Coronary artery (tissue), 2 donors: ENCODE measurements around the gene FYCO1.

Experiments
- DNase-seq: peaks from one replicate; pipeline ENCODE4 v3.0.0-alpha.2; 2017; ENCODE audit warnings: low spot score
- H3K27ac ChIP-seq, 2 donors: fragments of 200-600 bp; sonication (generic); one replicate each; pipeline ENCODE4 v1.5.1; 2016 to 2019
- H3K4me3 ChIP-seq: fragments of 200-600 bp; sonication (generic); 2 replicates; pipeline ENCODE4 v1.5.1; 2016; ENCODE audit warnings: mild to moderate bottlenecking, moderate library complexity
- CTCF ChIP-seq: fragments of 200-600 bp; sonication (generic); IDR thresholded peaks from one replicate; pipeline ENCODE4 v1.5.1; 2019; ENCODE audit warnings: antibody characterized with exemption

The FYCO1 gene

DNA sequence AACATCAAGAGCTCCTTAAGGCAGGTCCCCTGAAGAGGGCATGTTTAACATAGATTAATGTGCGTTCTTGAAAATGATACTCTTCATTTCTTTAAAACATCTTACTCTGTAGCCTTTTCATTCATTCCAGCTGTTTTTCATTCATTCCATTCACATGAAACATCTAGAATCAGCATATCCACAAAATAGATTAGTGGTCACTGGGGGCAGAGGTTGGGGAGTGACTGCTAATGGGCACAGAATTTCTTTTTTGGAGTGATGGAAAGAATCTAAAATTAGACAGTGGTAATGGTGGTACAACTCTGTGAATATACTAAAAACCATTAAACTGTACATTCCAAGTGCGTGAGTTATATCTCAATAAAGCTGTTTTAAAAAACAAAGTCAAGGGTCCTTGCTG lies 67.7 kb downstream of the FYCO1 start:
- Histone ChIP-seq H3K27ac (no peak overlapping the region), H3K4me3 (no peak overlapping the region)
- no peak for DNase-seq
- no peak for TF ChIP-seq CTCF

GRCh38 chr3:45923755-45924154 lies 71.9 kb downstream of the FYCO1 start:
- no peak for DNase-seq
- H3K27ac ChIP-seq: no peak overlapping the region

DNA sequence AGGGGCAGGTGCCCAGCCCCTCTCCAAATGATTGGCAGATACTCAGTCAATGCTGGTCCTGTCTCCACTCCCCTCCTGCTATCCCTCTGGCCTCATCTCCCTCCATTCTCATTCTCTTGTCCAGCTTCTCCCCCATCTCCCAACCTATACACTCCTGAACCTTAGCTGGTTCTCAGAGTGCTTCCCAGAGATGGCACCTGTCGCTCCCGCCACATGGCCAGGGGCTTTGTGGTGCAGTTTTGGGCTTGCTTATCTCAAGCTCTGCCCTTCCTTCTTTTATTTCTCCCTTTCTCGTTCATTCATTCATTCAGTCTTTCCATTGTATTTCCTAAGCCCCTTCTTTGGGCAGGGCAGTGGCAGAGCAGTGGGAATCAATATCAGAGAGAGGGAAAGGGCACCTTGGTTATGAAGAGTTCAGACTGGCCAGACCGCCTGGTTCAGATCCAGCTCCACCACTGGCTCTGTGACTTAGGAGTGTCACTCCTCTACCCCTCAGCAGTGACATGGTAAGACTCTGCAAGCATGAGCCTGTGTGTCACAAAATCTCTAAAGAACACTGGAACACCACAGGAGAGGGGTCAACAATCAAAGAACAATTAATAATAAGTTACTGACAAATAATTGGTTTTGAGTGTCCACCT lies 72.6 kb downstream of the FYCO1 start:
- TF ChIP-seq CTCF: no peak
- DNase-seq: no peak
- Histone ChIP-seq H3K27ac (no peak overlapping the region), H3K4me3 (no peak overlapping the region)

More at GRCh38 chr3:45923755-45924154, 71.9 kb downstream of the FYCO1 start:
- H3K4me3 ChIP-seq: no peak overlapping the region
- no peak for TF ChIP-seq CTCF

DNA sequence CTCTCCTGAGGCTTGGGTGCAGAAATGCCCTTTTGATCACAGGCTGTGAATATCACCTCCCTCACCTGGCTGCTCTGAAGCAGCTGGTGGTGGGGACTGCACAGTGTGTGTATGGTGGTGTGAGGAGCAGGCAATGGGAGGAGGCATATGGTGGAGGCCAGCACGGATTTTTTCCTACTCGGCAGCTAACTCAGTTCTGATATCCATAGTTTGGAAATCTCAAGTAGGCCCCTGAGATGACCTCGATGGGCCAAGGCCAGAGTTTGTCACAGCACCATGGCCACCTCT lies 73.6 kb downstream of the FYCO1 start:
- no peak for TF ChIP-seq CTCF
- DNase-seq: no peak
- Histone ChIP-seq H3K4me3 (no peak overlapping the region), H3K27ac (no peak overlapping the region)

DNA sequence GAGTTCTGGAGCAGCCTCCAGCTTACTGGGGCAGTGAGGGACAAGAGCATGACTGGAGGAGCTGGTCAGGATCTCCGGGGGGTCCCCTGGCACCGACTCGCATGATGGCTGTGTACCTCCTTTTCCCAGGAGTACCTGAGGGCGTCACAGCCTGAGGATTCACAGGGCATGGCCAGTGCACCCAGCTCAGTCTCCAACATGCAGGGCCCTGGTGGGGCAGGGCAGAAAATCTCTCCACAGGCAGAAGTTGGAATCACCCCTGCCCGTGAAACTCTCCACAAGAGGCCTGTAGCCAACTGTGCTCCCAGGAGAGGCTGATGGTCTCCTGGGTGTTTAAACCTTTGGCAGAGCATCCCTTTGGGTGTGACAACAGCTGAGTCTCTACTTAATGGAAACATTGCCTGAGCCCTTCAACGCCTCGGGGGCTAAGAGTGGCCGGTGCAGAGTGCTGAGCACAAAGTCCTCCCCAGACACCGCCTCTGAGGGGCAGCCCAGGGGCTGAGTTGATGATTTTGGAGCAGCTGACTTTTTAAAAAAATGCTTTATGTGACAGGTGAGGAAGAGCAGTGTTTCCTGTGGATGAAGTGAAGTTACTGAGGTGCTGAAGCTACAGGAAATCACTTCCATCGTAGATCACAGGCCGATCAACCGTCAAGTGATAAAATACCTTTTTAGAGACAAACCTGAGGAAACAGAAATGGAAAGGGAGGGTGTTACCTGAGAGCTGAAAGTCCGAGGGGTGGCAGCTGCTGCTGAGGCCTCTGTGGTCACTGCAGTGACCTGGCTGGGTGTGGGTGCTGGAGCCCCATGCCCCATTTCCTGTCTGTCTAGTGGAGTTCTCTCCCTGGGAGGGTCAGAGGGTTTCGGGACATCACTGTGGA lies 74.2 kb downstream of the FYCO1 start:
- Histone ChIP-seq H3K27ac (no peak overlapping the region), H3K4me3 (no peak overlapping the region)

DNA sequence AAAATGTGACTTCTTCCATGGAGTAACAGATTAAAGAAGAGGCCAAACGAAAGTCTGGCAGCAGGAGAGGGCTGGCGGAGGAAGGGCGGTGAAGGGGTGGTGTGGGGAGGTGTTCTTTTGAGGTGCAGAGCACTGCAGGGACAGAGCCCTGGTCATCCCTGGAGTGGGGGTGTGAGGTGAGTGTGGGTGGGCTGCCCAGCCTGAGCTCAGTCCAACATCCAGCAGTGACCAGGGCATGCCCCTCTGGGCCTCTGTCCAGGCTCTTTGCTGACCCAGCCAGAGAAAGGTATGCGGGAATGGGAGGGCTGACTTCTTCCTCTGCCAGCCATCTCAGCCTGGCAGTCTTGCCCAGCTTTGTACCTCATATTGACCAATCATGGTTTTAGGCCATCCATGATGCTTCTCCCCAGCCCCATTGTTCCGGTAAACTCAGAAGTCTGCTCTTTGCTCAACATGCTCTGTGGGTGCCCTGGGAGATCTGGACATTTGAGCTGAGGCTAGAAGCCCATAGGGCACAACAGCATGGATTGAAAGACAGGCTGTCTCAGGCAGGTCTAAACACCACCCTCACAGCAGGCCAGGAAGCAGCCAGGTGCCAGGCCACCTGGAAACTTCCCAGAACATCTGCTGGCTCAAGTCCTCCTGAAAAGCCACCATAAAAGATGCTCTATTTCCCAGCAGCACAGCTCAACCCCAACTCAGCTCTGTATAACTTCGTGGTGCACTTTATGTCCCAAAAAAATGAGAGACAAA lies 78.3 kb downstream of the FYCO1 start:
- no peak for TF ChIP-seq CTCF
- DNase-seq: no peak

More for the DNA sequence above, 74.2 kb downstream of the FYCO1 start:
- DNase-seq: no peak
- TF ChIP-seq CTCF: no peak

More for the DNA sequence above, 78.3 kb downstream of the FYCO1 start:
- Histone ChIP-seq H3K4me3 (no peak overlapping the region), H3K27ac (no peak overlapping the region)
